HEK293 (cell line): ENCODE results near the gene CYP4F11.
A peak's percentile ranks its signal among the peaks of the same experiment; 100 is the strongest.

Experiments
- CTCF ChIA-PET: fragments of 350-600 bp; formaldehyde crosslinking; extraction: SDS; loops from one replicate; lab custom pipeline; 2021; ENCODE audit warnings: antibody characterized with exemption; lab: Yijun Ruan, JAX
- POLR2A ChIA-PET: fragments of 300-600 bp; formaldehyde crosslinking; extraction: SDS; loops from one replicate; lab custom pipeline; 2020; ENCODE audit warnings: antibody characterized with exemption, inconsistent platforms; lab: Yijun Ruan, JAX
- H3K27ac ChIP-seq: fragments of 200-500 bp; sonication (Bioruptor generic); 2 replicates; pipeline ENCODE4 v1.5.1; 2014; ENCODE audit warnings: low read depth, low read length, control low read depth, inconsistent platforms; ENCODE audit errors: extremely low read depth
- H3K36me3 ChIP-seq, 2 experiments: fragments of 200-500 bp in 1 of 2; sonication (Bioruptor generic) in 1 of 2; 1 replicate in 1 of 2; 2 replicates in 1 of 2; pipeline ENCODE4 v1.5.1; 2014 to 2017; ENCODE audit warnings: inconsistent platforms in 2 of 2, low read length in 2 of 2; ENCODE audit not compliant: control insufficient read depth in 2 of 2, insufficient read depth in 1 of 2
- H3K4me1 ChIP-seq: fragments of 200-500 bp; sonication (Bioruptor generic); 2 replicates; pipeline ENCODE4 v1.5.1; 2014; ENCODE audit warnings: mild to moderate bottlenecking, low read length, inconsistent platforms; ENCODE audit not compliant: control insufficient read depth, insufficient read depth
- H3K4me3 ChIP-seq: 2 replicates; pipeline ENCODE4 v1.5.1; 2011; ENCODE audit warnings: low read depth, mild to moderate bottlenecking, control low read depth, low read length, moderate library complexity
- H3K9me3 ChIP-seq: fragments of 200-500 bp; sonication (Bioruptor generic); 2 replicates; pipeline ENCODE4 v1.5.1; 2014; ENCODE audit warnings: low read depth, low read length, inconsistent platforms; ENCODE audit not compliant: control insufficient read depth, insufficient read depth
- EGR2 ChIP-seq: fragments of 450-650 bp; formaldehyde crosslinking; IDR thresholded peaks from 2 replicates; pipeline ENCODE4 v1.5.1; 2016; ENCODE audit warnings: low read depth, missing biosample characterization, missing genetic modification characterization
- HOXC10 ChIP-seq: sonication (generic); formaldehyde crosslinking; IDR thresholded peaks from 2 replicates; pipeline ENCODE4 v1.8.1; 2023; ENCODE audit warnings: mild to moderate bottlenecking, missing genetic modification reagents
- KLF17 ChIP-seq: fragments of 450-650 bp; formaldehyde crosslinking; IDR thresholded peaks from 2 replicates; pipeline ENCODE4 v1.5.1; 2016; ENCODE audit warnings: missing biosample characterization, missing genetic modification characterization
- OSR2 ChIP-seq: fragments of 450-650 bp; formaldehyde crosslinking; IDR thresholded peaks from 2 replicates; pipeline ENCODE4 v1.5.1; 2016; ENCODE audit warnings: missing biosample characterization, missing genetic modification characterization
- REST ChIP-seq: fragments of 450-650 bp; formaldehyde crosslinking; IDR thresholded peaks from 2 replicates; pipeline ENCODE4 v1.5.1; 2016; ENCODE audit warnings: missing biosample characterization, missing genetic modification characterization
- SALL2 ChIP-seq: fragments of 450-650 bp; formaldehyde crosslinking; IDR thresholded peaks from 2 replicates; pipeline ENCODE4 v1.5.0; 2017; ENCODE audit warnings: missing biosample characterization, mild to moderate bottlenecking, missing genetic modification characterization, borderline replicate concordance
- YY1 ChIP-seq: fragments of 450-650 bp; formaldehyde crosslinking; IDR thresholded peaks from 2 replicates; pipeline ENCODE4 v1.5.1; 2018; ENCODE audit warnings: missing biosample characterization, missing genetic modification characterization
- ZBTB1 ChIP-seq: fragments of 450-650 bp; formaldehyde crosslinking; IDR thresholded peaks from 2 replicates; pipeline ENCODE4 v1.5.1; 2016; ENCODE audit warnings: missing biosample characterization, missing genetic modification characterization
- ZBTB21 ChIP-seq: fragments of 450-650 bp; formaldehyde crosslinking; IDR thresholded peaks from 2 replicates; pipeline ENCODE4 v1.5.1; 2017; ENCODE audit warnings: missing biosample characterization, missing genetic modification characterization
- ZFHX2 ChIP-seq: fragments of 450-650 bp; formaldehyde crosslinking; conservative IDR thresholded peaks from 2 replicates; pipeline ENCODE4 v1.5.1; 2016; ENCODE audit warnings: missing biosample characterization, missing genetic modification characterization
- ZFP69B ChIP-seq: fragments of 450-650 bp; formaldehyde crosslinking; IDR thresholded peaks from 2 replicates; pipeline ENCODE4 v1.5.1; 2016; ENCODE audit warnings: missing biosample characterization, missing genetic modification characterization
- ZNF155 ChIP-seq: fragments of 450-650 bp; formaldehyde crosslinking; IDR thresholded peaks from 2 replicates; pipeline ENCODE4 v1.5.1; 2016; ENCODE audit warnings: missing biosample characterization, missing genetic modification characterization
- ZNF211 ChIP-seq: fragments of 450-650 bp; formaldehyde crosslinking; IDR thresholded peaks from 2 replicates; pipeline ENCODE4 v1.5.1; 2016; ENCODE audit warnings: low read depth, missing biosample characterization, missing genetic modification characterization
- ZNF26 ChIP-seq: fragments of 450-650 bp; formaldehyde crosslinking; IDR thresholded peaks from 2 replicates; pipeline ENCODE4 v1.5.1; 2016; ENCODE audit warnings: missing biosample characterization, missing genetic modification characterization
- ZNF280C ChIP-seq: fragments of 450-650 bp; formaldehyde crosslinking; IDR thresholded peaks from 2 replicates; pipeline ENCODE4 v1.5.1; 2016; ENCODE audit warnings: missing biosample characterization, missing genetic modification characterization
- ZNF391 ChIP-seq: fragments of 450-650 bp; formaldehyde crosslinking; IDR thresholded peaks from 2 replicates; pipeline ENCODE4 v1.5.1; 2016; ENCODE audit warnings: low read depth, missing biosample characterization, missing genetic modification characterization, borderline replicate concordance
- ZNF398 ChIP-seq: fragments of 450-650 bp; formaldehyde crosslinking; IDR thresholded peaks from 2 replicates; pipeline ENCODE4 v1.5.1; 2017; ENCODE audit warnings: missing biosample characterization, missing genetic modification characterization
- ZNF449 ChIP-seq: fragments of 450-650 bp; formaldehyde crosslinking; IDR thresholded peaks from 2 replicates; pipeline ENCODE4 v1.5.1; 2017; ENCODE audit warnings: missing biosample characterization, mild to moderate bottlenecking, missing genetic modification characterization, moderate library complexity
- ZNF473 ChIP-seq: fragments of 450-650 bp; formaldehyde crosslinking; IDR thresholded peaks from 2 replicates; pipeline ENCODE4 v1.5.1; 2017; ENCODE audit warnings: missing biosample characterization, missing genetic modification characterization
- ZNF624 ChIP-seq: fragments of 450-650 bp; formaldehyde crosslinking; IDR thresholded peaks from 2 replicates; pipeline ENCODE4 v1.5.1; 2017; ENCODE audit warnings: missing biosample characterization, missing genetic modification characterization
- ZNF626 ChIP-seq: fragments of 450-650 bp; sonication (Bioruptor Pico); formaldehyde crosslinking; IDR thresholded peaks from 2 replicates; pipeline ENCODE4 v1.5.1; 2018; ENCODE audit warnings: missing biosample characterization, missing genetic modification characterization, inconsistent platforms
- ZSCAN23 ChIP-seq: fragments of 450-650 bp; formaldehyde crosslinking; IDR thresholded peaks from 2 replicates; pipeline ENCODE4 v1.5.1; 2016; ENCODE audit warnings: missing biosample characterization, missing genetic modification characterization

Gene CYP4F11

GRCh38 chr19:15923702-15924101, 10.6 kb downstream of the CYP4F11 start:
- TF ChIP-seq ZNF398 (tag by site-specific recombination), result no peak
- TF ChIP-seq SALL2 (tag by site-specific recombination), result no peak
- TF ChIP-seq ZNF391 (tag by site-specific recombination), result no peak
- no peak for TF ChIP-seq ZNF624 (tag by site-specific recombination)
- TF ChIP-seq ZSCAN23 (tag by site-specific recombination), result no peak
- no peak for TF ChIP-seq ZNF211
- no peak for TF ChIP-seq ZNF26 (tag by site-specific recombination)
- TF ChIP-seq YY1 (tag by site-specific recombination), result no peak
- TF ChIP-seq ZFHX2 (tag by site-specific recombination), result no peak
- no peak for TF ChIP-seq ZNF473 (tag by site-specific recombination)
- no peak for TF ChIP-seq ZNF626
- no peak for TF ChIP-seq ZBTB1 (tag by site-specific recombination)
- TF ChIP-seq HOXC10 (CRISPR knock-in tag), result no peak
- TF ChIP-seq ZNF280C, result no peak
- TF ChIP-seq ZFP69B (tag by site-specific recombination), result no peak
- no peak for TF ChIP-seq ZNF449 (tag by site-specific recombination)
- no peak for TF ChIP-seq OSR2 (tag by site-specific recombination)
- POLR2A ChIA-PET, result no interaction called here
- Histone ChIP-seq H3K4me3 (no peak overlapping the region), H3K4me1 (no peaks in the 10 kb centered on the region), H3K9me3 (no peaks in the 10 kb centered on the region), H3K27ac (no peak overlapping the region), H3K36me3 (no peaks in the 10 kb centered on the region)
- CTCF ChIA-PET, result interaction anchor here (1.0 kb wide), 1 partner anchor 291 kb away, joined by 3 read pairs; no protein-coding TSS in a partner anchor

- TF ChIP-seq ZNF155 (no peak), EGR2 (no peak), KLF17 (tag by site-specific recombination) (no peak), ZBTB21 (tag by site-specific recombination) (no peak), REST (tag by site-specific recombination) (peak; percentile 46; the same call in 1 of the 2 replicates)
- ChIA-PET CTCF (no interaction called here), POLR2A (no interaction called here)
- H3K4me1 ChIP-seq, result no peaks in the 10 kb centered on the region
- no peaks in the 10 kb centered on the region for H3K36me3 ChIP-seq
- no peaks in the 10 kb centered on the region for H3K9me3 ChIP-seq
- H3K4me3 ChIP-seq, result no peak overlapping the region
- no peak overlapping the region for H3K27ac ChIP-seq
These were observed 12.3 kb downstream of the CYP4F11 start for GRCh38 chr19:15922021-15922420.
